Panc1 (cell line): ENCODE data around the gene OR10R2. TPM values are rescaled to one million over a fixed set of nuclear protein-coding genes. Genes with fewer than 3 reads are reported as not detected.

Experiments used
- ATAC-seq: fragments of 200-7000 bp; cut with Tn5 transposase; 2 replicates; pipeline ENCODE4 v1.9.1; 2020; ENCODE audit warnings: mild to moderate bottlenecking, moderate library complexity
- BruUV-seq: library from RNA; stranded (reverse); fragments of 400-500 nt; replicated peaks from 2 replicates; lab custom pipeline; 2021; lab: Mats Ljungman, UMichigan
- CTCF ChIA-PET: fragments of 300-600 bp; sonication (Branson Sonifier 250); formaldehyde crosslinking; loops from one replicate; lab custom pipeline; 2022; ENCODE audit warnings: antibody characterized with exemption; lab: Charles Lee
- POLR2A ChIA-PET: fragments of 300-600 bp; sonication (Branson Sonifier 250); formaldehyde crosslinking; loops from one replicate; lab custom pipeline; 2022; ENCODE audit warnings: antibody characterized with exemption; lab: Charles Lee
- DNase-seq: peaks from one replicate; pipeline ENCODE4 v3.0.0-alpha.2; 2010; ENCODE audit warnings: low read depth, low spot score
- H3K27ac ChIP-seq: 2 replicates; pipeline ENCODE4 v1.5.1; 2011; ENCODE audit warnings: mild to moderate bottlenecking, low read length, inconsistent platforms
- H3K27me3 ChIP-seq: fragments of 200-500 bp; sonication (Bioruptor generic); 2 replicates; pipeline ENCODE4 v1.6.0; 2014; ENCODE audit warnings: low read length, inconsistent platforms; ENCODE audit not compliant: control insufficient read depth, insufficient read depth
- H3K36me3 ChIP-seq: fragments of 200-500 bp; sonication (Bioruptor generic); 2 replicates; pipeline ENCODE4 v1.5.1; 2014; ENCODE audit warnings: inconsistent platforms, mild to moderate bottlenecking, low read length, moderate library complexity; ENCODE audit not compliant: control insufficient read depth, insufficient read depth
- H3K4me1 ChIP-seq: 2 replicates; pipeline ENCODE4 v1.5.1; 2011; ENCODE audit warnings: inconsistent platforms, mild to moderate bottlenecking, low read length, moderate library complexity; ENCODE audit not compliant: control insufficient read depth, insufficient read depth
- H3K4me3 ChIP-seq, 2 experiments: 2 replicates each; pipeline ENCODE4 v1.5.1; 2011 to 2012; ENCODE audit warnings: low read depth in 2 of 2, low read length in 2 of 2, mild to moderate bottlenecking in 2 of 2, inconsistent platforms in 1 of 2, moderate library complexity in 1 of 2
- H3K9me3 ChIP-seq: fragments of 200-500 bp; sonication (Bioruptor generic); 2 replicates; pipeline ENCODE4 v1.5.1; 2014; ENCODE audit warnings: low read depth, mild to moderate bottlenecking, inconsistent platforms, low read length, moderate library complexity; ENCODE audit not compliant: control insufficient read depth, insufficient read depth
- POLR2AphosphoS5 ChIP-seq: IDR thresholded peaks from 2 replicates; pipeline ENCODE4 v1.6.1; 2012; ENCODE audit warnings: mild to moderate bottlenecking, low read depth, low read length, moderate library complexity
- REST ChIP-seq, 2 experiments: IDR thresholded peaks; 2 replicates each; pipeline ENCODE4 v1.6.1; 2011 to 2012; ENCODE audit warnings: low read depth in 2 of 2, control low read depth in 1 of 2, low read length in 1 of 2, mild to moderate bottlenecking in 1 of 2, moderate library complexity in 1 of 2; ENCODE audit not compliant: insufficient read depth in 1 of 2
- SIN3A ChIP-seq: IDR thresholded peaks from 2 replicates; pipeline ENCODE4 v1.6.1; 2012; ENCODE audit warnings: low read depth, mild to moderate bottlenecking, low read length, moderate library complexity, borderline replicate concordance; ENCODE audit not compliant: insufficient read depth
- TCF7L2 ChIP-seq: IDR thresholded peaks from 2 replicates; pipeline ENCODE4 v1.6.1; 2011; ENCODE audit warnings: mild to moderate bottlenecking, low read depth, low read length, inconsistent platforms
- in situ Hi-C: cut with HindIII; loops from 2 replicates; pipeline ENCODE4 v1.10.0; 2016; ENCODE audit warnings: low sequenced_read_pairs, low pct_unique_long_range_greater_than_20kb
- intact Hi-C: fragments of 100-400 bp; cut with micrococcal nuclease; formaldehyde crosslinking; loops from one replicate; pipeline ENCODE4 v1.10.0; 2022; ENCODE audit not compliant: unreplicated experiment
- total RNA-seq: library from RNA; stranded (reverse); gene quantifications from one replicate; pipeline ENCODE4 v1.2.1, GENCODE V29; 2021; ENCODE audit not compliant: unreplicated experiment
- TF ChIP-seq, protein P1 (sequence below): fragments of 450-650 bp; IDR thresholded peaks from 2 replicates; pipeline ENCODE4 v1.5.1; 2017; ENCODE audit warnings: mild to moderate bottlenecking

The OR10R2 gene
- total RNA-seq, 1 experiment from 2014 or later = not detected

DNA sequence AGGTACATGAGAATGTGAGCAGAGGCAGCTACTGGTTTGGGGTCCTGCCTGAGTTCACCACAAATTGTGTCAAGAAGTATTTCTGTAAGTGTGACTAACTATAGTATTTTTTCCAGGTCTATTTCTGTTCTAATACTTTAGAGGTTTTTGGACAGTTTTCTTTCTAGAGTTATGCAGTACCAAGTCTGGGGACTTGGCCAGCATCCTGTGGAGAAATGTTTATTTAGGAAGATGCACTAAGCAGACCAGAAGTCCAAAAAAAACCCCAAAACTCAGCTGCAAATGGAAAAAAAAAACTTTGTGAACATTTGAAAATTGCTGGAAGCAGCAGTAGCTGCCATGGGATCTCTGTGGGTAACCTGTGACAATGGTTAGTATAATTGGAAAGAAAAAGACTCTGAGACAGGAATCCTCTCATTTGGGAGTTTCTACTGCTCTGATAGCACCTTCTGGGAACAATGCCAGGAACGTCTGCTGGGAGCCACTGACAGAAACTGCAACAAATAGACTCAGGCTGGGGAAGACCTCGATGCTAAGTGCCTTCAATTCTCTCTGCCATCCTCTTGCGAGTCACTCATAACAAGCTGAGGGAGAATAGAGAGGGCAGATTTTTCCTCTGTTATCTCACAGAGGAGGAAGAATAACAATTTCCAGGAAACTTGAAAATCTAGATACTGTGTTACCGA lies 37.6 kb downstream of the OR10R2 start:
- no peak for ATAC-seq
- no TSS peak for BruUV-seq
- intact Hi-C loops (no loop called here), in situ Hi-C loops (no loop called here)
- ChIA-PET CTCF (no interaction called here), POLR2A (no interaction called here)
- H3K9me3 ChIP-seq = no peaks in the 10 kb centered on the region
- H3K27ac ChIP-seq = no peak overlapping the region
- no peak for TF ChIP-seq POLR2AphosphoS5
- no peak for TF ChIP-seq SIN3A
- TF ChIP-seq, protein P1, sequence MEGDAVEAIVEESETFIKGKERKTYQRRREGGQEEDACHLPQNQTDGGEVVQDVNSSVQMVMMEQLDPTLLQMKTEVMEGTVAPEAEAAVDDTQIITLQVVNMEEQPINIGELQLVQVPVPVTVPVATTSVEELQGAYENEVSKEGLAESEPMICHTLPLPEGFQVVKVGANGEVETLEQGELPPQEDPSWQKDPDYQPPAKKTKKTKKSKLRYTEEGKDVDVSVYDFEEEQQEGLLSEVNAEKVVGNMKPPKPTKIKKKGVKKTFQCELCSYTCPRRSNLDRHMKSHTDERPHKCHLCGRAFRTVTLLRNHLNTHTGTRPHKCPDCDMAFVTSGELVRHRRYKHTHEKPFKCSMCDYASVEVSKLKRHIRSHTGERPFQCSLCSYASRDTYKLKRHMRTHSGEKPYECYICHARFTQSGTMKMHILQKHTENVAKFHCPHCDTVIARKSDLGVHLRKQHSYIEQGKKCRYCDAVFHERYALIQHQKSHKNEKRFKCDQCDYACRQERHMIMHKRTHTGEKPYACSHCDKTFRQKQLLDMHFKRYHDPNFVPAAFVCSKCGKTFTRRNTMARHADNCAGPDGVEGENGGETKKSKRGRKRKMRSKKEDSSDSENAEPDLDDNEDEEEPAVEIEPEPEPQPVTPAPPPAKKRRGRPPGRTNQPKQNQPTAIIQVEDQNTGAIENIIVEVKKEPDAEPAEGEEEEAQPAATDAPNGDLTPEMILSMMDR = no peak
- no peaks in the 10 kb centered on the region for H3K4me1 ChIP-seq
- no peaks in the 10 kb centered on the region for H3K36me3 ChIP-seq
- no peak overlapping the region for H3K4me3 ChIP-seq
- H3K27me3 ChIP-seq = no peaks in the 10 kb centered on the region
- no peak for DNase-seq

DNA sequence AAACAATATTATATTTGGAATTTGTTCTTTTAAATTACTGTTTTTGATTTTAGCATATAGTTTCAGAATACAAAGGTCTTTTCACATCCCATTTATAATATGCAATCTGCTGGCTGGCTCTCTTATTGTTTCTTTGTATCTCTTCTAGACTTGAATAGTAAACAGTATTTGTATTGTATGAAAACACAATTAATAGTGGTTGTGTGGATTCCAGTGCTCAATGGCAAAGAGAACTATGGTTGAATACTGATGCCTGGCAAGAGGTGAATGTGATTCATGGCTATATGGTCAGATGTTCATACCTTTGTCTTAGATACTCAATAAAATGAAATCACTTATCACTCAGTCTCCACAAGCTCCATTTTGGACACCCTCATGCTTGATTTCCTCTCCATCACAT lies 44.9 kb downstream of the OR10R2 start:
- ChIA-PET POLR2A (no interaction called here), CTCF (no interaction called here)
- no TSS peak for BruUV-seq
- ATAC-seq (no peak), DNase-seq (no peak)
- intact Hi-C loops (no loop called here), in situ Hi-C loops (no loop called here)
- Histone ChIP-seq H3K27ac (no peak overlapping the region), H3K9me3 (no peaks in the 10 kb centered on the region), H3K27me3 (no peaks in the 10 kb centered on the region), H3K4me1 (no peaks in the 10 kb centered on the region), H3K4me3 (no peak overlapping the region), H3K36me3 (no peaks in the 10 kb centered on the region)
- TF ChIP-seq, protein P1 = no peak
- TF ChIP-seq TCF7L2 (no peak), REST (IDR thresholded peaks at IDR 0.05; ENCODE audit: insufficient read depth in 1 of 2, low read depth in 2 of 2, low read length in 1 of 2) (no peak), POLR2AphosphoS5 (no peak), SIN3A (no peak)
